ENCODE data around the gene ARHGEF10L. TPM values are rescaled to one million over a fixed set of nuclear protein-coding genes. Genes with fewer than 3 reads are reported as not detected.

Gene ARHGEF10L
- total RNA-seq, 1 experiment from 2014 or later: 11.2 TPM

DNA sequence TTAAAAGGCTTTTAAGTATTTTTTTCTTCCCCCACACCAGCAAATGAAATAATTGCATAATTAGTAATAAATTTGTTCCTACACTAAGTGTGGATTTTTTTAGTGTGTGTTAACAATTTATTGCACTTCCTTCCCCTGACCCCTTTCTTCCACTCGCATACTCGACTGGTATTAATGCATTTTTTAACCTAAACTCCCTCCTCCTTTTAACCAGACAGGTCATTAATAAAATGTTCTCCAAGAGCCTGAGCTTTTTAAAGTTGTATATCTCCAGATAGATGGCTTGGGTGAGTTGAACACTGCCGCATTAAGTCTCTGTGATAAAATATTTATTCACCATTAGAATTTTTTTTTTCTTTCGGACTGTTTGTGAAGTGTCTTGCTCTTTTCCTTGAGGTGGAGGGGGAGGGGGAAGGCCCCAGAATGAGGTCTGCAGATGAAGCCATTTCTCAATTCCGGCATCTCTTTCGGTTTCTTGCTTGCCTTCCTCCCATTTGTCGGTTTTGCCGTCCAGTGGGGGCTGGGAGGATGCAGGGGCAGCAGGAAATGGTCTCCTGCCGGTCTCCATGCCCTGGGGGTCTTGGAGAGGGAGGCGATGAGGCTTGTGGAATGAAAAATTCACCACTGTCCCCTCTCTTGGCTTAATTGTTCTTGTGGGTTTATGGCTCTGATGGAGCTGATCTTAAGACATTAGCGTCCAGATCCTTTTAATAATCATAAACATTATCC lies 151.6 kb downstream of the ARHGEF10L start:
- H3F3A ChIP-seq (ENCODE audit: low read length, unreplicated experiment): no peaks in the 10 kb centered on the region
- H3K4me1 ChIP-seq (ENCODE audit: insufficient read depth, low read length): no peaks in the 10 kb centered on the region
- no TSS peak for BruUV-seq (replicated peaks)
- H2AFZ ChIP-seq (ENCODE audit: low read length): no peak overlapping the region
- no peak for TF ChIP-seq EZH2phosphoT487 (IDR thresholded peaks at IDR 0.05; ENCODE audit: borderline replicate concordance, low read length)
- TF ChIP-seq, protein P1, sequence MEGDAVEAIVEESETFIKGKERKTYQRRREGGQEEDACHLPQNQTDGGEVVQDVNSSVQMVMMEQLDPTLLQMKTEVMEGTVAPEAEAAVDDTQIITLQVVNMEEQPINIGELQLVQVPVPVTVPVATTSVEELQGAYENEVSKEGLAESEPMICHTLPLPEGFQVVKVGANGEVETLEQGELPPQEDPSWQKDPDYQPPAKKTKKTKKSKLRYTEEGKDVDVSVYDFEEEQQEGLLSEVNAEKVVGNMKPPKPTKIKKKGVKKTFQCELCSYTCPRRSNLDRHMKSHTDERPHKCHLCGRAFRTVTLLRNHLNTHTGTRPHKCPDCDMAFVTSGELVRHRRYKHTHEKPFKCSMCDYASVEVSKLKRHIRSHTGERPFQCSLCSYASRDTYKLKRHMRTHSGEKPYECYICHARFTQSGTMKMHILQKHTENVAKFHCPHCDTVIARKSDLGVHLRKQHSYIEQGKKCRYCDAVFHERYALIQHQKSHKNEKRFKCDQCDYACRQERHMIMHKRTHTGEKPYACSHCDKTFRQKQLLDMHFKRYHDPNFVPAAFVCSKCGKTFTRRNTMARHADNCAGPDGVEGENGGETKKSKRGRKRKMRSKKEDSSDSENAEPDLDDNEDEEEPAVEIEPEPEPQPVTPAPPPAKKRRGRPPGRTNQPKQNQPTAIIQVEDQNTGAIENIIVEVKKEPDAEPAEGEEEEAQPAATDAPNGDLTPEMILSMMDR (conservative IDR thresholded peaks at IDR 0.05; ENCODE audit: low read depth, low read length): no peak
- no peak for TF ChIP-seq EZH2 (IDR thresholded peaks at IDR 0.05; ENCODE audit: low read length, unreplicated experiment)
- H3K9me2 ChIP-seq (replicated peaks; ENCODE audit: low read length): no peaks in the 10 kb centered on the region
- no peaks in the 10 kb centered on the region for H3K79me2 ChIP-seq (ENCODE audit: low read length)
- DNase-seq (no peak), ATAC-seq (no peak)
- ChIA-PET CTCF (no interaction called here), POLR2A (ENCODE audit: unreplicated experiment) (no interaction called here)
- no peaks in the 10 kb centered on the region for H3K36me3 ChIP-seq (ENCODE audit: low read depth, low read length)
- no peak overlapping the region for H3K4me3 ChIP-seq (ENCODE audit: low read length)
- no peaks in the 10 kb centered on the region for H3K27me3 ChIP-seq (ENCODE audit: low read length)
- no peak overlapping the region for H3K9ac ChIP-seq (ENCODE audit: low read length)
- intact Hi-C loops (cut with micrococcal nuclease): no loop called here
- no peak overlapping the region for H3K4me2 ChIP-seq (ENCODE audit: low read length)
- H3K9me3 ChIP-seq (ENCODE audit: low read length): no peaks in the 10 kb centered on the region
- no peaks in the 10 kb centered on the region for H4K20me1 ChIP-seq (ENCODE audit: low read length)
- no peak overlapping the region for H3K27ac ChIP-seq (ENCODE audit: low read length)

DNA sequence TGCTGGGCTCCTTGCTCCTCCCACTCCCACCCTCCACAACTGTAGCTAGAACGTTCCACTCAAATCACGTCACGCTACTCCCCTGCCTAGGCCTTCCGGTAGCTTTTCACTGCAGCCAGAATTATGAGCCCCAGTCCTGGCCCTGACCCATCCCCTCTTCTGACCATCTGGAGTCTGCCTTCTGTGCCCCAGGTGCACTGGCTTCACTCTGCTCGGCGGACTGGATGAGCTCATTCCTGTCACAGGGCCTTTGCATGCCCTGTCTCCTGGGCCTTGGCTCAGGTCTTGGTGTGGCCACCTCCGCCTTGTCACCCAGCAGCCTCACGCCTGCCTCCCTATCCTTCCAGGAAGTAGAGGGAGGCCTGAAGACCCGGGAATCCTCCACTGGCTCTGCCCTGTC lies 153.1 kb downstream of the ARHGEF10L start:
- Histone ChIP-seq H2AFZ (ENCODE audit: low read length) (no peak overlapping the region), H3K27me3 (ENCODE audit: low read length) (no peaks in the 10 kb centered on the region), H4K20me1 (ENCODE audit: low read length) (no peaks in the 10 kb centered on the region), H3K4me3 (ENCODE audit: low read length) (no peak overlapping the region), H3K79me2 (ENCODE audit: low read length) (no peaks in the 10 kb centered on the region), H3F3A (ENCODE audit: low read length, unreplicated experiment) (no peaks in the 10 kb centered on the region), H3K4me2 (ENCODE audit: low read length) (no peak overlapping the region), H3K36me3 (ENCODE audit: low read depth, low read length) (no peaks in the 10 kb centered on the region), H3K4me1 (ENCODE audit: insufficient read depth, low read length) (no peaks in the 10 kb centered on the region), H3K9ac (ENCODE audit: low read length) (no peak overlapping the region), H3K9me2 (replicated peaks; ENCODE audit: low read length) (no peaks in the 10 kb centered on the region), H3K9me3 (ENCODE audit: low read length) (no peaks in the 10 kb centered on the region), H3K27ac (ENCODE audit: low read length) (no peak overlapping the region)
- TF ChIP-seq EZH2phosphoT487 (IDR thresholded peaks at IDR 0.05; ENCODE audit: borderline replicate concordance, low read length) (no peak), EZH2 (IDR thresholded peaks at IDR 0.05; ENCODE audit: low read length, unreplicated experiment) (no peak)
- TF ChIP-seq, protein P1 (conservative IDR thresholded peaks at IDR 0.05; ENCODE audit: low read depth, low read length): no peak
- ATAC-seq: no peak
- intact Hi-C loops (cut with micrococcal nuclease): no loop called here
- CTCF ChIA-PET: no interaction called here
- BruUV-seq (replicated peaks): no TSS peak
- DNase-seq: no peak
- POLR2A ChIA-PET (ENCODE audit: unreplicated experiment): no interaction called here

All from PC-3 (cell line).